Suprapubic skin (tissue), 4 donors: ENCODE measurements around the gene DNM3. TPM values are rescaled to one million over a fixed set of nuclear protein-coding genes. Genes with fewer than 3 reads are reported as not detected.
A peak's percentile ranks its signal among the peaks of the same experiment; 100 is the strongest.

ENCODE experiments used
- DNase-seq, 2 donors: peaks; one replicate each; pipeline ENCODE4 v3.0.0-alpha.2; 2019; ENCODE audit warnings: low spot score in 2 of 2
- H3K27ac ChIP-seq: fragments of 200-600 bp; sonication (generic); one replicate; pipeline ENCODE4 v1.5.1; 2019
- H3K27me3 ChIP-seq: fragments of 200-600 bp; sonication (generic); one replicate; pipeline ENCODE4 v1.5.1; 2019
- H3K36me3 ChIP-seq: fragments of 200-600 bp; sonication (generic); one replicate; pipeline ENCODE4 v1.5.1; 2019
- H3K4me1 ChIP-seq: fragments of 200-600 bp; sonication (generic); one replicate; pipeline ENCODE4 v1.5.1; 2019
- H3K4me3 ChIP-seq: fragments of 200-600 bp; sonication (generic); one replicate; pipeline ENCODE4 v1.5.1; 2019; ENCODE audit warnings: mild to moderate bottlenecking
- H3K9me3 ChIP-seq: fragments of 200-600 bp; sonication (generic); one replicate; pipeline ENCODE4 v1.5.1; 2019
- EP300 ChIP-seq: sonication (generic); formaldehyde crosslinking; IDR thresholded peaks from one replicate; pipeline ENCODE4 v1.6.1; 2017; ENCODE audit warnings: antibody characterized with exemption
- POLR2A ChIP-seq, 2 donors: fragments of 450-650 bp; IDR thresholded peaks; one replicate each; pipeline ENCODE4 v1.6.1; 2017; ENCODE audit warnings: antibody characterized with exemption in 2 of 2, mild to moderate bottlenecking in 2 of 2, moderate library complexity in 2 of 2
- POLR2AphosphoS5 ChIP-seq, 3 donors: sonication (generic); formaldehyde crosslinking; IDR thresholded peaks; one replicate each; pipeline ENCODE4 v1.6.1; 2017; ENCODE audit warnings: antibody characterized with exemption in 3 of 3
- WGBS: methylation state at CpG from one replicate; pipeline ENCODE4 v1.1.5; 2018; 5-methylcytosine and 5-hydroxymethylcytosine counted together
- total RNA-seq, 4 donors: library from RNA; depleted of rRNA; stranded (reverse); fragments of >200 nt; gene quantifications; one replicate each; pipeline ENCODE4 v1.1.0, GENCODE V29; 2016
- TF ChIP-seq, protein P1 (sequence below), 2 donors: fragments of 200-600 bp in 1 of 2; fragments of 450-650 bp in 1 of 2; sonication (generic) in 1 of 2; IDR thresholded peaks; one replicate each; pipeline ENCODE4 v1.5.1; 2016 to 2019; ENCODE audit warnings: antibody characterized with exemption in 2 of 2, mild to moderate bottlenecking in 1 of 2, moderate library complexity in 1 of 2

Gene DNM3
- total RNA-seq, 4 donors from 2014 or later: 1.6 to 11.7 (median 3.7) TPM

DNA sequence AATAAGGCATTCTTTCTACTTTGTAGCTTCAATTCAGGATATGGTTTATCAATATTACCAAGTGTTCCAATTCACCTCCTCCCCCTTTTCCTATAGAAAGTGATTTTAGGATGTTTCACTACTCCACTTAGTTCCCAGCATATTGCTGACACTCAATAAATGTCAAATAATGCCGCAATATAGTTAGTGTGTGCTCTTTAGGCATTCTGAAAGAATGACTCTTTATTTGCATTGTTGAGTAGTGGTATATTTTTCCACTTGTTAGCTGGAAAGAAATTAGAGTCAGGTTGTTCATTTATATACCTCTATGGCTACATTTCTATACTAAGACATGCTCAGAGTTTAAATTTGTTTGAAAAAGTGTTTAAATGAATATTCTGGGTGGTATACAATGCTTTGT lies 424.6 kb downstream of the DNM3 start:
- H3K9me3 ChIP-seq: no peaks in the 10 kb centered on the region
- no peaks in the 10 kb centered on the region for H3K27me3 ChIP-seq
- WGBS: 100% methylated on average over 1 of the region's 1 CpG
- no peak overlapping the region for H3K4me3 ChIP-seq
- H3K4me1 ChIP-seq: peaks cover 11% of the 10 kb centered on the region
- no peak for DNase-seq
- H3K27ac ChIP-seq: no peak overlapping the region
- H3K36me3 ChIP-seq: no peaks in the 10 kb centered on the region
- no peak for TF ChIP-seq POLR2A (IDR thresholded peaks at IDR 0.05)
- no peak for TF ChIP-seq POLR2AphosphoS5 (IDR thresholded peaks at IDR 0.05)
- TF ChIP-seq EP300: no peak
- TF ChIP-seq, protein P1, sequence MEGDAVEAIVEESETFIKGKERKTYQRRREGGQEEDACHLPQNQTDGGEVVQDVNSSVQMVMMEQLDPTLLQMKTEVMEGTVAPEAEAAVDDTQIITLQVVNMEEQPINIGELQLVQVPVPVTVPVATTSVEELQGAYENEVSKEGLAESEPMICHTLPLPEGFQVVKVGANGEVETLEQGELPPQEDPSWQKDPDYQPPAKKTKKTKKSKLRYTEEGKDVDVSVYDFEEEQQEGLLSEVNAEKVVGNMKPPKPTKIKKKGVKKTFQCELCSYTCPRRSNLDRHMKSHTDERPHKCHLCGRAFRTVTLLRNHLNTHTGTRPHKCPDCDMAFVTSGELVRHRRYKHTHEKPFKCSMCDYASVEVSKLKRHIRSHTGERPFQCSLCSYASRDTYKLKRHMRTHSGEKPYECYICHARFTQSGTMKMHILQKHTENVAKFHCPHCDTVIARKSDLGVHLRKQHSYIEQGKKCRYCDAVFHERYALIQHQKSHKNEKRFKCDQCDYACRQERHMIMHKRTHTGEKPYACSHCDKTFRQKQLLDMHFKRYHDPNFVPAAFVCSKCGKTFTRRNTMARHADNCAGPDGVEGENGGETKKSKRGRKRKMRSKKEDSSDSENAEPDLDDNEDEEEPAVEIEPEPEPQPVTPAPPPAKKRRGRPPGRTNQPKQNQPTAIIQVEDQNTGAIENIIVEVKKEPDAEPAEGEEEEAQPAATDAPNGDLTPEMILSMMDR (IDR thresholded peaks at IDR 0.05): no peak

DNA sequence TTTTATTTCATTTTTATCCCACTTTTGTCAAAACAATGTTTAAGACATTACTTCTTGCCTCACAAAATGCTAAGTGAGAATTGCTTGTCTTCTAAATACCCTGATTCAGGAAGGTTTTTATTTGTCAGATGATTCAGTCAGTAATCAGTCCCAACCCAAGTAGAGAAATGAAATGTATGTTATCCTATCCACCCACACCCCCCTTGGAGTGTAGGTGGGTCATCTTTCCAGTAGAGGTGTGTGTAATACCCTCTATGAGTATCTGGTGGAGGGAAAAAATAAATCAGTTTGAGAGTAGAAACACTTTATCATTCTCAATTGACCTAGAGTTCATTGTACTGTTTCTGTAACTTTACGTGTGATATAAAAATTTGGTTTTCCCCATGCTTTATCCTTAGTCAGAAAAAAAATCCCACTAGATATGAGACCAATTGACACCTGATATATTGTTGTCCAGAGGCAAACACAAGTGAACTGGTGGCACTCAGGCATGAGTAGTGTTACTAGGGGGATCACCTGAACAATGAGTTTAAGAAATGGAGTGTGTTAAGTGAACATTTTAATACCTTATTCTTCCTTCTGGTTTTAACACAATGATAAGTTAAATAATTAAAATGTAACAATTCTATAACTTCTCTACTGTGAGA lies 425.4 kb downstream of the DNM3 start:
- no peaks in the 10 kb centered on the region for H3K36me3 ChIP-seq
- no peak for DNase-seq
- no peak overlapping the region for H3K4me3 ChIP-seq
- H3K4me1 ChIP-seq: peaks cover 11% of the 10 kb centered on the region
- no peak overlapping the region for H3K27ac ChIP-seq
- no peak for TF ChIP-seq POLR2AphosphoS5 (IDR thresholded peaks at IDR 0.05)
- TF ChIP-seq, protein P1 (IDR thresholded peaks at IDR 0.05): no peak
- no peak for TF ChIP-seq EP300
- no peak for TF ChIP-seq POLR2A (IDR thresholded peaks at IDR 0.05)
- WGBS: 94% methylated on average over 1 of the region's 1 CpG
- no peaks in the 10 kb centered on the region for H3K27me3 ChIP-seq
- H3K9me3 ChIP-seq: no peaks in the 10 kb centered on the region

GRCh38 chr1:172268237-172268636 lies 426.9 kb downstream of the DNM3 start:
- no peak for DNase-seq
- H3K4me3 ChIP-seq: no peak overlapping the region
- TF ChIP-seq EP300 (no peak), POLR2A (IDR thresholded peaks at IDR 0.05) (no peak), POLR2AphosphoS5 (IDR thresholded peaks at IDR 0.05) (no peak)
- TF ChIP-seq, protein P1 (IDR thresholded peaks at IDR 0.05): no peak
- peak overlapping the region; percentile 61 for H3K27ac ChIP-seq
- H3K36me3 ChIP-seq: no peaks in the 10 kb centered on the region
- H3K27me3 ChIP-seq: no peaks in the 10 kb centered on the region
- H3K9me3 ChIP-seq: no peaks in the 10 kb centered on the region
- H3K4me1 ChIP-seq: peaks cover 11% of the 10 kb centered on the region
- 71% methylated on average over 3 of the region's 3 CpGs for WGBS

DNA sequence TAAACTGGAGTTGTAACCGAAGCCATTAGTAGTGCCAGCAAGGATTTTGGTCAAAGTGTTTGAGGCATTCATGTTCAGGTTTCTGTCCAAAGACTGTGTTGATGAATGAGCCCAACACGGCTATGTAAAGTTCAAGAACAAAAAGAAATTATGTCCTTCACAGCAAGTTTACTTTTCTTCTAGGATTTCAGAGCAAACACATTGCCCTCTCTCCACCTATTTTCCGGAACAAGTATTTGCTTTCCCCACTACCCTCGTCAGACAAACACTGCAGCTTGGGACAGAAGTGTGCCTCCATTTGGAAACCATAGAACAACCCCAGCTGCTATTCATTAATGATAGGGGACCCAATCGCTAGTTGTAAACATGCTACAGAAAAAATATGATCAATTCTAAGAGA lies 427.8 kb downstream of the DNM3 start:
- no peaks in the 10 kb centered on the region for H3K9me3 ChIP-seq
- H3K27me3 ChIP-seq: no peaks in the 10 kb centered on the region
- no peak for DNase-seq
- no peak overlapping the region for H3K4me3 ChIP-seq
- peaks cover 11% of the 10 kb centered on the region for H3K4me1 ChIP-seq
- TF ChIP-seq POLR2A (IDR thresholded peaks at IDR 0.05) (no peak), EP300 (no peak), POLR2AphosphoS5 (IDR thresholded peaks at IDR 0.05) (no peak)
- TF ChIP-seq, protein P1 (IDR thresholded peaks at IDR 0.05): no peak
- no peaks in the 10 kb centered on the region for H3K36me3 ChIP-seq
- peak overlapping the region; percentile 61 for H3K27ac ChIP-seq
- WGBS: 66% methylated on average over 5 of the region's 5 CpGs

GRCh38 chr1:172269644-172270043 lies 428.3 kb downstream of the DNM3 start:
- 84% methylated on average over 3 of the region's 3 CpGs for WGBS
- no peaks in the 10 kb centered on the region for H3K36me3 ChIP-seq
- no peaks in the 10 kb centered on the region for H3K9me3 ChIP-seq
- H3K4me1 ChIP-seq: peaks cover 11% of the 10 kb centered on the region
- no peak for DNase-seq
- H3K27me3 ChIP-seq: no peaks in the 10 kb centered on the region
- no peak overlapping the region for H3K4me3 ChIP-seq
- H3K27ac ChIP-seq: peak overlapping the region; percentile 15
- TF ChIP-seq, protein P1 (IDR thresholded peaks at IDR 0.05): no peak
- no peak for TF ChIP-seq POLR2AphosphoS5 (IDR thresholded peaks at IDR 0.05)
- no peak for TF ChIP-seq POLR2A (IDR thresholded peaks at IDR 0.05)
- TF ChIP-seq EP300: no peak
